Esophagus (tissue), 2 donors: ENCODE data around the gene RSBN1L. TPM values are rescaled to one million over a fixed set of nuclear protein-coding genes. Genes with fewer than 3 reads are reported as not detected.
"Not testable (repeated sequence)": the region's sequence is repeated elsewhere in the genome, so short reads cannot be mapped to it uniquely, and the experiment has no call there.

Source experiments
- H3K27ac ChIP-seq, 2 donors: one replicate each; pipeline ENCODE4 v1.5.1; 2013; ENCODE audit warnings: low read depth in 2 of 2, mild to moderate bottlenecking in 2 of 2, inconsistent platforms in 1 of 2, low read length in 1 of 2, moderate library complexity in 1 of 2
- H3K27me3 ChIP-seq, 2 donors: one replicate each; pipeline ENCODE4 v1.6.1; 2013; ENCODE audit warnings: low read length in 2 of 2, control low read depth in 1 of 2, mild to moderate bottlenecking in 1 of 2; ENCODE audit not compliant: insufficient read depth in 2 of 2, control insufficient read depth in 1 of 2
- H3K36me3 ChIP-seq, 2 donors: one replicate each; pipeline ENCODE4 v1.6.1; 2013; ENCODE audit warnings: low read length in 1 of 2; ENCODE audit not compliant: control insufficient read depth in 2 of 2, insufficient read depth in 2 of 2
- H3K4me1 ChIP-seq, 2 donors: one replicate each; pipeline ENCODE4 v1.6.1; 2013; ENCODE audit warnings: low read length in 1 of 2; ENCODE audit not compliant: control insufficient read depth in 2 of 2, insufficient read depth in 2 of 2
- H3K4me3 ChIP-seq, 2 donors: one replicate each; pipeline ENCODE4 v1.5.1; 2013; ENCODE audit warnings: low read length in 2 of 2, mild to moderate bottlenecking in 2 of 2, low read depth in 1 of 2, moderate library complexity in 1 of 2
- H3K9me3 ChIP-seq, 2 donors: one replicate each; pipeline ENCODE4 v1.6.1; 2013; ENCODE audit warnings: mild to moderate bottlenecking in 2 of 2, low read depth in 1 of 2, low read length in 1 of 2, moderate library complexity in 1 of 2; ENCODE audit not compliant: control insufficient read depth in 2 of 2, insufficient read depth in 1 of 2
- WGBS, 2 donors: extraction: QIAGEN DNeasy Blood & Tissue Kit; methylation state at CpG; one replicate each; pipeline ENCODE4 v1.1.7; 2013; 5-methylcytosine and 5-hydroxymethylcytosine counted together
- polyA plus RNA-seq, 2 donors: library from polyadenylated mRNA; stranded (reverse); fragments of 200-250 nt; gene quantifications; one replicate each; pipeline ENCODE4 v1.2.3, GENCODE V29; 2013
- donor health status: healthy with polysubstance abuse.
- donor health status: Bipolar disorder and iron deficiency.

Gene RSBN1L
- 1 to 10 TPM; 6.0 to 6.4 TPM for polyA plus RNA-seq

DNA sequence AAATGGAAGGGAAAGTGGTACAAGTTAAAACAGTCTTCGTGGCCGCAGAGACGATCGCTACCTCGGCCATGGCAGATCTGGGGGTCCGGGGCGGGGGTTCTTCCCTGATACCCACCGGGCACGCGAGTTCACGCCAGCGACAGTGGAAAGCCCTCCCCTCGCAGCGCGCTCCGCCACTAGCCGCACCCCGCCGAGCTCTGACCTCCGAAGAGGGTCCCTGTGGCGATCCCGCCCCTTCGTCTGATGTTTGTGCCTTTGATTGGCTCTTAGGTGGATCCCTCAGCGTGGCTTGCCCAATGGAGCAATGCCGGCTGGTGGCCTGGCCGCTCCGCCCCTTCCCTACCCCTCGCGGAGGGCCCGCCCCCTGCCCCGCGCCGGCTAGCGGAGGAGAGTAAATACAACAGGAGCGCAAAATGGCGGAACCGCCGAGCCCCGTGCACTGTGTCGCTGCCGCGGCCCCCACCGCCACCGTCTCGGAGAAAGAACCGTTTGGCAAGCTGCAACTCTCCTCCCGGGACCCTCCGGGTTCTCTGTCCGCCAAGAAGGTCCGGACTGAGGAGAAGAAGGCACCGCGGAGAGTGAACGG lies at the start of gene RSBN1L:
Gene RSBN1L (plus strand): TSS at position 403 of the 586 bp plus-strand sequence. CDS start 11 bp downstream, at position 414.
- Histone ChIP-seq H3K4me1 (peaks cover 0 to 6% of the 10 kb centered on the region in 2 donors), H3K4me3 (peak within 1 kb of the TSS; percentile 74 to 99), H3K27ac (peak within 1 kb of the TSS; percentile 98), H3K36me3 (no peaks in the 10 kb centered on the region), H3K9me3 (no peaks in the 10 kb centered on the region), H3K27me3 (no peaks in the 10 kb centered on the region)
- WGBS, 2 donors, result 0 to 1% methylated on average over 50 to 53 of the region's 53 CpGs

- peaks cover 0 to 3% of the 10 kb centered on the region in 2 donors for H3K4me1 ChIP-seq
- no peak overlapping the region for H3K4me3 ChIP-seq
- no peaks in the 10 kb centered on the region for H3K27me3 ChIP-seq
- no peak overlapping the region for H3K27ac ChIP-seq
- H3K36me3 ChIP-seq, result no peaks in the 10 kb centered on the region
- 93 to 94% methylated on average over 6 of the region's 6 CpGs for WGBS, 2 donors
- no peaks in the 10 kb centered on the region for H3K9me3 ChIP-seq
Observed at GRCh38 chr7:77648742-77649338, 47.4 kb upstream of the RSBN1L start.

- Histone ChIP-seq H3K36me3 (no peaks in the 10 kb centered on the region), H3K9me3 (no peaks in the 10 kb centered on the region), H3K4me1 (peaks cover 0 to 2% of the 10 kb centered on the region in 2 donors), H3K27me3 (no peaks in the 10 kb centered on the region), H3K27ac (no peak overlapping the region), H3K4me3 (no peak overlapping the region)
- 69 to 71% methylated on average over 4 of the region's 4 CpGs for WGBS, 2 donors
Observed at GRCh38 chr7:77649716-77650349, 46.4 kb upstream of the RSBN1L start.

DNA sequence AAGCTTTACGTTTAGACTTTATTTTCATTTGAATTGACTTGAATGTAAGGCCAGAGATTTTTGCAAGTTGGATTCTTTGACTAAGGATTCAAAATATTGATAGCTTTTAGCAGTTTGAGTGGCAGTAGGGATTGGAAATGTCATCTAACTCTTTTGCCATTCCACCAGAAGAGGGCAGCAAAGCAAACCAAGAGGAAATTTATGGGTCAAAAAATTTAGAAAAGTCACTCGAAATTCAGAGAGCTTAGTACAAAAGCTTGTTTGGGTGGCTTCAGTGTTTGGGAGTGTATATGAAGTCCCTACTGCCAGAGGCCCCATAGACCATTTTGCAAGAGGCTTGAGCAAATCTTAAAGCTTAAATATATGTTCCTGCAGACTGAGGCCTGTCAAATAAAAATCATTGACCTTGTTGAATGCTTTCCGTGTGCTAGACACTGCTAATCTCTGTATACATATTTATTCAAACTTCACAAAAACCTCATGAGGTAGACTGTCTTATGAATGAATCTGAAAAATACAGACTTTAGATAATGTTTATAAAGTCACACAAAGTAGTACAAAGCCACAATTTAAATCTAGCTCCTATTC lies 44.6 kb upstream of the RSBN1L start:
- WGBS, 2 donors, result 28 to 38% methylated on average over 3 of the region's 3 CpGs
- Histone ChIP-seq H3K4me1 (no peaks in the 10 kb centered on the region), H3K9me3 (no peaks in the 10 kb centered on the region), H3K27ac (no peak overlapping the region), H3K36me3 (no peaks in the 10 kb centered on the region), H3K27me3 (no peaks in the 10 kb centered on the region), H3K4me3 (no peak overlapping the region)

- H3K36me3 ChIP-seq, H3K9me3 ChIP-seq, H3K4me3 ChIP-seq, H3K27me3 ChIP-seq, H3K4me1 ChIP-seq, H3K27ac ChIP-seq: not testable (repeated sequence)
- 95 to 96% methylated on average over 12 of the region's 12 CpGs for WGBS, 2 donors
Observed at GRCh38 chr7:77652826-77653225, 43.4 kb upstream of the RSBN1L start.

DNA sequence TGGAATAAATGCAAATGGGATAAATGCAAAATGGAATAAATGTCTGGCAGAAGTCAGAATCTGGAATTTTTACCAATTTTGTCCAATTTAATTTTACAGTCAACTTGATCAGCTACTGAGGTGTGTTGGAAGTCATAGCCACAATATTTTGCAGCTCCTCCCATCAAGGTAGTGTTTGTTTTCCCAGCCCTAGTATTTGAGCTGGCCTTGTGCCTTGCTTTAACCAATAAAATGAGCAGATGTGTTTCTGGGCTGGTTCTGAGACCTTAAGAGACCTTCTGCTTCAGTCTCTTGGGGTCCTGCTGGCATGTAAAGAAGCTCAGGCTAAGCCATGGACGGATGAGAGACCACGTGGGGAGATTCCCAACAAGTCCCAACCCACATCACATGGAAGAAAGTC lies 42.7 kb upstream of the RSBN1L start:
- no peaks in the 10 kb centered on the region for H3K4me1 ChIP-seq
- H3K36me3 ChIP-seq, result no peaks in the 10 kb centered on the region
- WGBS, 2 donors, result 67 to 74% methylated on average over 2 of the region's 2 CpGs
- H3K27me3 ChIP-seq, result no peaks in the 10 kb centered on the region
- H3K9me3 ChIP-seq, result no peaks in the 10 kb centered on the region
- no peak overlapping the region for H3K27ac ChIP-seq
- no peak overlapping the region for H3K4me3 ChIP-seq

- Histone ChIP-seq H3K36me3 (no peaks in the 10 kb centered on the region), H3K27ac (no peak overlapping the region), H3K9me3 (no peaks in the 10 kb centered on the region), H3K4me3 (no peak overlapping the region), H3K27me3 (no peaks in the 10 kb centered on the region), H3K4me1 (no peaks in the 10 kb centered on the region)
- WGBS, 2 donors, result 68 to 95% methylated on average over 1 of the region's 1 CpG
Observed at GRCh38 chr7:77655356-77655755, 40.9 kb upstream of the RSBN1L start.

DNA sequence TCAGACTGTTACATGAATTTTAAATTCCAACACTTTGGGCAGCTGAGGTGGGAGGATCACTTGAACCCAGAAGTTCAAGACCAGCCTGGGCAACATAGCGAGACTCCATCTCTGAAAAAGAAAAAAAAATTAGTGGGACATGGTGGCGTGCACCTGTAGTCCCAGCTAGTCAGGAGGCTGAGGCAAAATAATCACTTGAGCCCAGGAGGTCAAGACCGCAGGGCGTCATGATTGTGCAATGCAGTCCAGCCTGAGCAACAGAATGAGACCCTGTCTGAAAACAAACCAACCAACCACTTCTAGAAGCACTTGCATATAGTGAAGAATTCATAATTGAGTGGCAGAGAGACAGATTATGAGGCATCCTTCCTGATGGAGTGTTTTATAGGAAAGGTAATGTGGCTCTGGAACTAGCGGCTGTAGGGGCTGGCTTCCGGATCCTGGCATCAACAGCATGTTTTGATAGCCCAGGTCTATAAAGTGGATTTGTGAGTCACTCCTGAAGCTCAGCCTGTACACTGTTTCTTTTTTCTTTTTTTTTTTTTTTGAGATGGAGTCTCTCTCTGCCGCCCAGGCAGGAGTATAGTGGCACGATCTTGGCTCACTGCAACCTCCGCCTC lies 40.3 kb upstream of the RSBN1L start:
- H3K9me3 ChIP-seq, result no peaks in the 10 kb centered on the region
- no peaks in the 10 kb centered on the region for H3K36me3 ChIP-seq
- WGBS, 2 donors, result 87 to 90% methylated on average over 9 of the region's 9 CpGs
- H3K4me1 ChIP-seq, result no peaks in the 10 kb centered on the region
- H3K27me3 ChIP-seq, result no peaks in the 10 kb centered on the region
- no peak overlapping the region for H3K27ac ChIP-seq
- H3K4me3 ChIP-seq, result no peak overlapping the region

- WGBS, 2 donors, result 70 to 75% methylated on average over 1 of the region's 1 CpG
- Histone ChIP-seq H3K4me1 (no peaks in the 10 kb centered on the region), H3K27ac (no peak overlapping the region), H3K4me3 (no peak overlapping the region), H3K36me3 (no peaks in the 10 kb centered on the region), H3K27me3 (no peaks in the 10 kb centered on the region), H3K9me3 (no peaks in the 10 kb centered on the region)
Observed at GRCh38 chr7:77657427-77658224, 38.6 kb upstream of the RSBN1L start.
